GM12878 (cell line): ENCODE data around the gene CHAF1A.

Source experiments
- BRCA1 ChIP-seq: IDR thresholded peaks from 2 replicates; pipeline ENCODE4 v1.6.1; 2011; ENCODE audit warnings: low read depth, low read length, improper control_type of control experiment
- EP300 ChIP-seq, 2 experiments: fragments of 150-350 bp in 1 of 2; IDR thresholded peaks; 2 replicates each; pipeline ENCODE4 v1.6.1; 2011 to 2012; ENCODE audit warnings: low read depth in 2 of 2, low read length in 2 of 2, borderline replicate concordance in 1 of 2, improper control_type of control experiment in 1 of 2, inconsistent platforms in 1 of 2; ENCODE audit not compliant: control insufficient read depth in 1 of 2
- GABPA ChIP-seq: IDR thresholded peaks from 2 replicates; pipeline ENCODE4 v1.6.1; 2014; ENCODE audit warnings: antibody characterized with exemption, low read depth, mild to moderate bottlenecking, inconsistent platforms

- TF ChIP-seq EP300 (IDR thresholded peaks at IDR 0.05; ENCODE audit: borderline replicate concordance in 1 of 2, control insufficient read depth in 1 of 2, low read depth in 2 of 2, low read length in 2 of 2) (no peak), GABPA (no peak), BRCA1 (no peak)
These were observed 22.1 kb upstream of the CHAF1A start for GRCh38 chr19:4380254-4380727.
